ENCODE measurements around the gene CITED2. TPM values are rescaled to one million over a fixed set of nuclear protein-coding genes. Genes with fewer than 3 reads are reported as not detected.
"Not testable (repeated sequence)": the region's sequence is repeated elsewhere in the genome, so short reads cannot be mapped to it uniquely, and the experiment has no call there.

The CITED2 gene, protein sequence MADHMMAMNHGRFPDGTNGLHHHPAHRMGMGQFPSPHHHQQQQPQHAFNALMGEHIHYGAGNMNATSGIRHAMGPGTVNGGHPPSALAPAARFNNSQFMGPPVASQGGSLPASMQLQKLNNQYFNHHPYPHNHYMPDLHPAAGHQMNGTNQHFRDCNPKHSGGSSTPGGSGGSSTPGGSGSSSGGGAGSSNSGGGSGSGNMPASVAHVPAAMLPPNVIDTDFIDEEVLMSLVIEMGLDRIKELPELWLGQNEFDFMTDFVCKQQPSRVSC
- 27.3 TPM for total RNA-seq

DNA sequence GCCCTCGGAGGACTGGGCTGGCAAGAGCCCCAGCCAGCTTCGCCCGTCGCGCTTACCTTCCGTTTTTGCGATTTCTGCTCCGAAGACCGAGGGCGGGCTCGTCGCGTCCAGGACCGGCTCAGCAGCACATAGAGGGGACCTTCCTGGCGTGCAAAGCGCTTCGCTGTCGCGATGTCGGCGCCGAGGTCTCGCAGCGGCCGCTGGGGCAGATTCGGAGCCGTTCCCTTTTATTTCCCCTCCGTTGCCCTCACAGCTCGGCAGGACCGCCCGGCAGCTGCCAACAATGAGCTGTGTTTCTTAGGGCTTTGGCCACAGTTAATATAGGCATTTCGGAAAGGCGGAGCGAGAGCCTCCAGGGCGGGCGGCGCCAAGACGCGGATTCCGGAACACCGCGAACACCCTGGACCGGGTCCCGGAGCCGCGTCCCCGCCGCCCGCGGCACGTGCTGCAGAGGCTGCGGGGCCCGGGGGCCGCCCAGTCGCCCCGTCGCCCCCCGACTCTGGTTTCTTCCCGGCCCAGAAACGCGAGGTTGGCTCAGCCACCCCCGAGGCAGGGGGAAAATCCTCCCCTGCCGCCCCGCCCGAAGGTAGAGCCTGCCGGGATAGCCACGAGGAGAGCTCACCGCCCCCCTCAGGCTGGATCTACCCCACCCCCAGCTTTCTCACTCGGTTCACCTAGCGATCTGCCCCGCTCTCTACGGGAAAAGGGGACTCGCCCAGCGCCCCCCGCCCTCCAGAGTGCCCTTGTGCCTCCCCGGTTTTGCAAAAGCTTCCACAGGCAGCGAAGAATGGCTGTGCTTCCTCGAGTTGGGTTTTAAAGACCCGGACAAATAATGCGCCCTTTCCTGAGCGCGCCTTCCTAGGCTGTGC lies at the start of gene CITED2:
CITED2 (minus strand) TSS at position 292 of the 869 bp plus-strand sequence. CDS start 704 bp downstream, outside the sequence.
- ATAC-seq, result peak; percentile 88

DNA sequence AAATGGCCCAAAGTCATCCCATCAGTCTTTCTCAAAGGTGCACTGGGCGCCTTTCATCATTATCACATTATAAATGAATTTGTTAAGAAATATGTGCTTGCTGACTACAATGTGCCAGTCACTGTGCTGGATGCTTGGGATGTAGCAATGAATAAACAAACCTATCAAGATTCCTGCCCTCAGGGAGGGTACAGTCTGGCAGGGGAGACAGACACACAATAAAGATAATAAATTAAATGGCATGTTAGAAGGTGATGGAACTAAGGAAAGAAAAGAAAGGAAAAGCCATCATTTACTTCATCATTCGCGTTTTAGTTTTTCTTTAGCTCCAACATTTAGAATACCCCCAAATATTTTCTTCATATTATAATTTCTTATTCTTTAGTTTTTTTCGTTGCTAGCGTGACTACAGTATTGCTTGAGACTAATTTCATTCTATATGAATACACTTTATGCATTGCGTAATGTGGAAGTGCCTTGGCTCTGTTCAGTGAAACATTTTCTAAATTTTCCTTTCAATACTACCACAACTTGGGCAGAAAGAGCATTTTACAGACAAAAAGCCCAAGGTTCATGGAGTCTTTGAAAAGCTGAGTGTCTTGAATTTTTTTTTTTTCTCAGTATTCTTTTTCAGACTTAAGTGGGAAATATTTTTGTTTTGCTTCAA lies 48.7 kb upstream of the CITED2 start:
- no peak for ATAC-seq

DNA sequence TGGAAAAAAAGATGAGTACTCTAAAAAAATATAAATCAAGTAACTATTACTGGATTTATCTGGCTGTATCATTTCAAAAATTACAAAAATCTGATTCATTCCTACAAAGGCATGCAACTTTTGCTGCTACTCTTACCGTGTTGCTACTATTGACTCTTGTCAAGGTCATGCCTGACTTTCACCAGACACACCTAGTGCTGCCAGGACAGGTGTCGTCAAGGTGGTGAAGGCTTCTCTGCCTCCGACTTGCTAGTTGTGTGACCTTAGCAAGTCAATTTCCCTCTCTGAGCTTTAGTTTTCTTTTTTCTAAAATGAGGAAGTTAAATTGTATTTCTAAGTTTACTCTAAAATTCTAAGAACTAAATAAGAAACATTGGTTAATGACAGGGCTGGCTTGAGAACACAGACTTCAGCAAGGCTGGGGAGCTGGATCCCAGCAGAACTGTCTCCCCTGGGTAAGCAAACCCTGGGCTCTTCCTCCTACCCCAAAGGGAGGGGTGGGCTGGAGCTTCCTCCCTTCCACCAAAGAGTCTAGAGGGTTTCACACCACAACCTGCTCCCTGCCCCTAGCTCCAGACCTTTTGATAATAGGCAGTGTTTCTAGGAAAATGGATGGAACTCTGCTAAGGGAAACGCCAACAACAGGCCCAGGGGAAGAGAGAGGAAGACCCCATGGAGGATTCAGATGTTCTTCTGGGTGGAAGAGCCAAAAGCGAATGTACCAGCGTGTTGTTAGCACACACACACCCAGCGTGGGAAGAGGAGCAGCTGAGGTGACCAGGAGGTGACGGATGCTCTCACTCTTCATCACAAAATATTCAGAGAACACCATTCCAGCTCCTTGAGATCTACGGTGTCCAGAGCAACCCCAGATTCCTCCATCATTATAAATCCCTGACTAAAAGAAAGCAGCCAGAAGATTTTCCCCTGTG lies 47.9 kb upstream of the CITED2 start:
- ATAC-seq, result no peak

DNA sequence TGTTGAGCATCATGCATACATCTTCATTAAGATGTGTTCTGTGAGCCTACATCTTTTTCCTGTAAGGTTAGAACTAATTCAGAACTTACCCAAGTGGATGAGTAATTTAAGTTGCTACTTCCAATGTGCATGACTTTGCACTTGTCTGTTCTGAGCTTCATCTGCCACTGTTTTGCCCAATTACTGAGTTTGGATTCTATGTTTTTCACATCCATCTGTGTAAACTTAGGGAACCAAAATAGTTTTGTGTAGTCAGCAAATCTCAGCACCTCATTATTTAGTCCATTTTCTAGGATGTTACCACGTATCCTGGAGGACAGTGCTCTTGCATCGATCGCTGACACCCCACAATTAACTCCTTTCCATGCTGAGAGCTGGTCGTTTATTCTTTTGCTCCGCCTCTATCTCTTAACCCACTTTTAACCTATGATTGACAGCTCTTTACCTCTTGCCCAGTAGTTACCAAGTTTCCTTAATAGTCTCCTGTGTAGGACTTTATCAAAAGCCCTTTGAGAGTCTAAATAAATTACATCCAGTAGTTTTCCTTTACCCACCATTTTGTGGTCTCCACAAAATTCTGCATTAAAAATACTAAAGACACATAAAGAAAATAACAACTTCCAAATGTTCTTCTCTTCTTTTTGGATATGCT lies 44.2 kb upstream of the CITED2 start:
- no peak for ATAC-seq

DNA sequence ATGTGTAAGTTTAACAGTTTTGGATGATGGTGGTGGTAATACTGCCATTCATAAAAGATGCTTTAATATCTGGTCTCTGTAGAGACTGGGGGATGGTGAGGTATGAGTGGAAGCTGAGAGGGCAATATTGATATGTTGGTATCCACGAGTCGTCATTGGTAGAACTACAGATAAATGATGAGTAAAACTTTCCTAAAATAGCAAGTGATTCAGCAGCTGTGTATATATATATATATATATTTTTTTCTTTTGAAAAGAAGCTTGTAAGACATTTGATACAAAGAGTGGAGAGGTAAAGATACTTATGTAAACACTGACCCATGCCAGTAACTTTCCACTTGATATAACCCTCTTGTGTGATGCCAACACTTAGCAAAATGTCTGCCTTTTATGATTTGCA lies 41.7 kb upstream of the CITED2 start:
- no peak for ATAC-seq

DNA sequence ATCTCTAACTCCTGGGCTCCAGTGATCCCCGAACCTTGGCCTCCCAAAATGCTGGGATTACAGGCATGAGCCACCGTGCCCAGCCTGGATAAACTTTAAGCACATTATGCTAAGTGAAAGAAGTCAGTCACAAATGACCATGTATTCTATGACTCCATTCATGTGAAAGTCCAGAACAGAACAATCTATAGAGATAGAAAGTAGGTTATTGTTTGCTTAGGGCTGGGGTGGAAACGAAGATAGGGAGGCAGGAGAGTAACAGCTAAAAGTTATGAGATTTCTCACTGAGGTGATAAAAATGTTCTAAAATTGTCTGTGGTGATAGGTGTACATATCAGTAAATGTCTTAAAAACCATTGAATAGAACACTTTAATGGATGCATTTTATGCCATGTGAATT lies 40.9 kb upstream of the CITED2 start:
- no peak for ATAC-seq

DNA sequence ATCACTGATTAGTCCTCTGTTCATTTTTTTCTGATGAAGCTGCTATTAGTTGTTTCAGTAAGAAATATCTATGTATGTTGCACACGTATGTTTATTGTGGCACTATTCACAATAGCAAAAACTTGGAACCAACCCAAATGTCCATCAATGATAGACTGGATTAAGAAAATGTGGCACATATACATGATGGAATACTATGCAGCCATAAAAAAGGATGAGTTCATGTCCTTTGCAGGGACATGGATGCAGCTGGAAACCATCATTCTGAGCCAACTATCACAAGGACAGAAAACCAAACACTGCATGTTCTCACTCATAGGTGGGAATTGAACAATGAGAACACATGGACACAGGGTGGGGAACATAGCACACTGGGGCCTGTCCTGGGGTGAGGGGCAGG lies 37.7 kb upstream of the CITED2 start:
- not testable (repeated sequence) for ATAC-seq

DNA sequence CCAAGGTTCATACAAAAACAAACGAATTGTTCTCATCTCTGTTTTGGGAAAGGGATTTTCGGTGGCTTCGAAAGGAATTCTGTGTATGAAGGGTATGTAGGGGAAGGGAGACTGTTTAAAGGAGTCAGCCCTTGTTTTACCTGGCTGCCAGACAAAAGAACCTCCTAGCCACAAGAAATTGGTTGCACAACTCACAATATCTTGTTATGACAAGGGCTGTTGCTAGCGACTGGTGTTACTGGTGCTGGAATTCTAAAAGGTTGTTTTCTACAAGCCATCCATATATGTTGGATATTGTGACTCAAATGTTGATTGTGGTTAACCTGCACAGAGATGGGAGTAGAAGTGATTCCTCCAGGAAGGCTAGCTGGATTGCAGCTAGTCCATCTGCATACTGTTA lies 34.6 kb upstream of the CITED2 start:
- no peak for ATAC-seq

DNA sequence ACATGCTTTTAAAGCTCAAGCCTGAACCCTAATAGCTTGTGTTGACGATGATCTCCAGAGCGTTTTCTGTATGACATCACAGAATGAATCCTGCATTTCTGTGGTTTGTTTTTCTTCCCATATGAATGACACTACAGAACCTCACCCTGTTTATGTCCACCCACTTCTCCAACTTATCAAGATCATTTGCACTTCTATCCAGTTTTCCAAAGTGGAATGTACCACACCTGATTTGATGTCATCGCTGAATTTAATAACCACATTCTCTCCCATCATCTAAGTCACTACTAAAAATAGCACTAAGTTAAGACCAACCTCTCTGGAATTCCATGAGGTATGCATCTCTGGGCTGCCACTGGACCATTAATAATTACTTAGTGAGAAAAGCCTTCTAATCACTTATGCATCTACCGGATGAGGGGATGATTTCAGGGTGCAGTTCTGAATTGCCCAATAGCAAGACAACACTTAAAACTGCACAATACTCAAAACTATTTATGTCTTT lies 33.3 kb upstream of the CITED2 start:
- ATAC-seq, result peak; percentile 36

DNA sequence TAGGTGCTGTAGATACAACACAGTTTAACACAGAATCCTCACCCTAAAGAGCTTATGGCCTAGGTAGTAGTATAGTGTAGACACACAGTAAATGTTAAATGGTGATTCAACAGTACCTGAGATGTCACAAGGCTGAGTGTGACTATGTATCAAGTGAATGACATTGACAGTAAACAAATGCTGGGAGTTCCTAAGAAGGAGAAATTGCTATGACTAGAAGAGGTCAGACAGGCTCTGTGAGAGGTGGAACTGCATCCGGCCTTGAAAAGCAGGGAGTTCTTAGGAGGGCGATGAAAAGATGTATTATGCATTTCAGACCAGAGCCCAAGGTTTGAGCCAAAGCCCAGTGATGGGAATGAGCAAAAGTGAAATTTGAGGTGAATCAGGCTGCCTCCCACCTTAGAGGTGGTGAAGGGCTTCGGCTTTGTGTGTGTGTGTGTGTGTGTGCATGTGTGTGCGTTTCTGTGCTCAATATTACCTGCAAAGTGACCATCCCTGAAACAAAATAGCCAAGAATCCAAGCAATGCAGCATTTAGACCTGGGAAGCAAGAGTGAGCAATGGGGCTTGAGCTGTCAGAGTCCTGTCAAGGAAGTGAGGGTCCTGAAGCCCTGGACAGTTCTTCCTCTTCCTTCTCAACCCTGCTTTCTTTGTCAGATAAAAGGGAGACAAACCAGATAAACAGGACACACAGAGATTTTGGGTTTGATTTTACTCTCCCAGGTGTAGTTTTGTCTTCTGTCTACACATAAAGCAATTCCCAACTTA lies 32.3 kb upstream of the CITED2 start:
- peak; percentile 89 for ATAC-seq

DNA sequence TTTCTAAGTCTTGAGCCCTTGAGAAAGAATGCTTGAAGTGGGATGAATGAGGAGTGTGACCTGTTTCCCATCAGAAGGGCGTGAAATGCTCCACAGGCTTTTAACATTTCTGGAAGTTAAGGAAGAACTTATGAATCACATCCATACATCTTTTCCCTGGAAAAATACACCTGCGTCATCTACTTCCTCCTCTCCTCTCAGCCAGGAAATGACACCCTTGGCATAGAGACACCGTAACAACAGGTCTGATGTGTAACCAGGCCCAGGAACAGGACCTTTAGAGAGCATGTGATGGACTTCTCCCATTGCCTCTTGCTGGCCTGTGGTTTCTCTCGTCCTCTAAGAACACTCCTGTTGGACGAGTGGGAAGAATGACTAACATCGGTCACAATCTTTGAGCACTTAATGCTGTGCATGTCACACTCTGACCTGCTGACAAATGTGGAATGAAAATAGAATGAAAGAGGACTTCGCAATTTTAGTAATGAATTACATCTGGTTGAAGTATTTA lies 28.5 kb upstream of the CITED2 start:
- ATAC-seq, result no peak

DNA sequence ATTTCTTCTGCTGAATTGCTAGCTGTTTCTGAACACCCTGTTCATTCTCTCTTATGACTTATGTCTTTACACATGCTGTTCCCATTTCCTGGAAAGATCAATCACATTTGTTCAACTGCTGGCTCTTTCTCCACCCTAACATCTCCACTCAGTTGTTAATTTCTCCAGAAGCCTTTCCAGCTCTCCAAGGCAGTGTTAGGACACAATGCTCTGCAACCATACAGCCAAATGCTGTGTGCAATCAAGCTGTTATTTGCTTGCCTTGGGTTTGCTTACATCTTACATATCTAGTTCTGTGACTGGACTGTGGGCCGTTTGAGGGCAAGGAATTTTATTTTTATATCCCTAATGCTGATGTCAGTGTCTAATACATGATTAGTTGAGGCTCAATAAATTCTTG lies 24.2 kb upstream of the CITED2 start:
- no peak for ATAC-seq

DNA sequence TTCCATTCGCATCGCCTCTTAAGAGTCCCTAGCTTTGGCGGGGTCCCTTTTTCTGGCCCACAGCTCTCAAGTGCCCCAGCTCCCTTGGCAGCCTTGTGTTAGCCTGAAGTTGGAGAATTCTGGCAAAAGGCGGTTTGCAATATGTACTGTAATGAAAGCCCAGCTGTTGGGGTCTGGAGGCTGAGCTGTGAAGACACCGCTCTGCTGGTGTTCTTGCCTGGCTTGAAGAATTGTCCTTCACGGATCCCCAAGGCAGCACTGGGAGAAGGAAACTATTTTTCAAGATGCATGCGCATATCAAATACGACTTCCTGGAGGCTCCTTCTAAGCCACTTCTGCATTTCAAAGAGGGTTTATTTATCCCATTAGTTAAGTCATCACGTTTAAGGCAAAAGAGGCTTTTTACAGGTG lies 21.4 kb upstream of the CITED2 start:
- no peak for ATAC-seq

DNA sequence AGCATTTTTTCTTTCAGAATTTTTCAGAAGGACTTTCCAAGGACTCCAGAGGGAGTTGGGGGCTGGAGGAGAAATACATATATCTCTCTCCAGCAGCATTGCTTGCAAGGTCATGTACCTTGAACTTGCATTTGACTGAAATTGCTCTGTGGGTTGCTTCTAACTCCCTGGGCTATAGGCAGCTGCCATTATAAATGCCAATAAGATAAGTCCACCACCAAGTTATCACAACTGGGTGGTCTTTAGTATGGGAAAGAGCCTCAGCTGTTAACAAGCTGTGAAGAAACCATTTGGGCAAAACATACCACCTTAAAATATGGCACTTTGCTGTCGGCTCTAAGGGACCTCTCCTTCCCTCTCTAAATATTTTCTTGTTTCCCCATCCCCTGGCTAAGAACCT lies 20.9 kb upstream of the CITED2 start:
- ATAC-seq, result no peak

DNA sequence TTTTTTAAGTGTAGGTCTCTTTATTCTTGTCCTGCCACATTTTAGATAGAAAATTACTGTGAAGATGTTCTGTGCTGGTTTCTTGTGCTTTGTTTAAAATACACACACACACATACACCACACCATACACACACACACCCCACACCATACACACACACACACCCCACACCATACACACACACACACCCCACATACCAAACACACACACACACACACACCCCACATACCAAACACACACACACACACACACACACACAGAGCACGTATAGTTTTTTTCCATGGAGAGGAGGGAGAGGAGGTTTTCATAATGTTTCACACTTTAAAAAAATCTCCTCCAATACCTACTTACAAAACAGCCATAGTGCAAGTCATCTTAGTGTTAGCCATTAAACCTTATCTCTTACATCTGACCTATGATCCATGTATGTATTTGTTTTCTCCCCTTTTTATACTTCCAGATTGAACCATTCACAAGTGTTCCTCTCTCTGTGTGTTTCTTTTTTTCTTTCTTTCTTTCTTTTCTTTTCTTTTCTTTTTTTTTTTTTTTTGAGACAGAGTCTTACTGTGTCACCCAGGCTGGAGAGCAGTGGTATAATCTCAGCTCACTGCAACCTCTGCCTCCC lies 19.7 kb upstream of the CITED2 start:
- no peak for ATAC-seq

DNA sequence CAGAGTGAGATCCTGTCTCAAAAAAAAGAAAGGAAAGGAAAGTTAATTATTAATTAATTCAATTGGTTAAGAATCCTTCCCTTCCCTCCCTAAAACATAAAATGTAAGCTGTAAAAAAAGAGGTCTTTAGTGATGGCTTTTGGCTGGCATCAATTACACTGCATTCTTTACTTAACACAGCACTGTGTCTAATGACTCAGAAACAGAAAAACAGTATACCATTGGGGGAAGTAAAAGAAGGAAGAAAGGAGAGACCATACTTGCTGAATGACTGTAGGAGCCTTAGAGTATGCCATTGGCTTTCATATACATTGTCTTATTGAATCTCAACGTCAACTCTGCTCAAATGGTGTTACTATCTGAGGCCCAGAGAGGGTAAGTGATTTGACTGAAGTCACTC lies 18.3 kb upstream of the CITED2 start:
- no peak for ATAC-seq

DNA sequence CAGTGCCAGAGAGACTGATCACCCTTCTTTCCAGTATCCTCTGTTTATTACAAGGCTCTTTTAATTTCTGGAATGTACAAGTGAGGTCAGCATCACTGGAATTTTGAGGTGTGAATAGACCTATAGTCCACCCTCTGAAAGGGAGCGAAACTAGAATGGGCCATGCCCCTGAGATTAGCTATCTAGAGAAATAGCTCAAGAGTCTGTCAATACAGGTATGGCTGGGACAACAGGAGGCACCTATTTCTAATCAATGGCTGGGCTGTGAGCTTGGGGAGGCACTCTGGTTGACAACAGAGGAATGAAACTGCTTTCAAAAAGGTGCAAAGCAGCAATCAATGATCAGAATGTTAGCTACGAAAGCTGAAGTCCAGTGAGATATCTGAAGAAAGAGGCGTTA lies 17.3 kb upstream of the CITED2 start:
- ATAC-seq, result no peak

DNA sequence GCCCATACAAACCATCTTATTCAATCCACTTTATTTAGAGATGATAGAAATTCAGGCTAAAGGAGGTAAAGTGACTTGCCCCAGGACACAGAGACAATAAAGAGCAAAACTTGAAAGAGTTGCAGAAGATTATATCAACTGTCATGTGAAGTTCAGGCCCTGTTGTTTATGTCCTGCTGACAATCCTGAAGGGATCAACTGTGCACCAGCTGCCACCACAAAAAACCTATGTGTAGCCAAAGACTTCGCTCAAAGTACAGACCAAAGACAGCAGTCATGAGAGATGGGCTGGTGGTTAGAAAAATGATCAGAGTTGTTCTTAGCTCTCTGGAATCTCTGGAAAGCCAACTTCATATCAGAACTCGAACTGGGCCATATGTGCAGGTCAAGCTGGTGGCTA lies 16.0 kb upstream of the CITED2 start:
- ATAC-seq, result no peak

DNA sequence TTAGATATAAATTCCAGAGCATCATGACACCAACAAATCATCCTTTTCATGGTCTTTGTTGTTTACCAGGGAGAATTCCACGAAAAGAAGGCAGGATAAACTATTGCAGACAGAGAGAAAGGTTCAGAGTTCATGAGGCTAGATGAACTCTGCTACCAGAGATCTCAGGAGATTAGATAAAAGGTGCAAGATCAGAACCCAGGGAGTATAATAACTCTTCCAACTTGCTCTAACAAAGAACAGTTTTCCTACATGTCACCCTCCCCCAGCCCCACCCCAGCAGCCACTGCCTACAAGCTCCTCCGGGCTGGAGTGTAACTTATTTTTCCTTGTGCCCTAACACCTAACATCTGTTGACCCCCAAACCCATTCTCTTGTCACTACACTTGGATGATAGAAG lies 13.9 kb upstream of the CITED2 start:
- ATAC-seq, result no peak

DNA sequence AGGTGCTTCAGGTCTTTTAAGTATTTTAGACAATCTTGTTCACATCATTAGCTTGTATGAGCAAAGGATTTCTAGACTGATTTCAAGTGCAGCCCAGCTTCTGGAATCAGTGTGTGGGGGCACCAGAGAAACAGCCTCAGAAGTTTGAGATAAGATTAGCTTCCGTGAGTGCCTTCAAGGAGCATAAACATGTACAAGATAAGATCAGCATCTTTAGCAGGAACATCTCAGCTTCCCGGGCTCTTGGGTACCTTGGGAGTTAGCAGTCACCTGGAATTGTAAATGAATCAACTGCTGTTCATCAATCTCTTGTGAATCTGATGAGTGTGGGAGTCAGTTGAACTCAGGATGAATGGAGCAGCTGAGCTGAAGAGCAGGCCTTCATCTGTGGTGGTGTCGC lies 12.0 kb upstream of the CITED2 start:
- ATAC-seq, result no peak
